BLaER1 treated with 17β-estradiol and CSF1 and Interleukin-3, amounts not matched to agents 10 nM and 100 nM (cell line): Measurements from ENCODE around the gene PBX1.
"Not testable (repeated sequence)": the region's sequence is repeated elsewhere in the genome, so short reads cannot be mapped to it uniquely, and the experiment has no call there.

ENCODE experiments used
- H3K27ac ChIP-seq, 11 experiments: shearing (Covaris generic); formaldehyde crosslinking; 2 replicates each; pipeline ENCODE4 v1.8.1; 2022
- H3K27me3 ChIP-seq, 11 experiments: shearing (Covaris generic); formaldehyde crosslinking; 2 replicates each; pipeline ENCODE4 v1.8.1; 2022
- H3K36me3 ChIP-seq, 11 experiments: shearing (Covaris generic); formaldehyde crosslinking; 2 replicates each; pipeline ENCODE4 v1.8.1; 2022
- H3K4me1 ChIP-seq, 10 experiments: shearing (Covaris generic); formaldehyde crosslinking; 2 replicates each; pipeline ENCODE4 v1.8.1; 2022
- H3K4me2 ChIP-seq, 11 experiments: shearing (Covaris generic); formaldehyde crosslinking; 2 replicates each; pipeline ENCODE4 v1.8.1; 2022
- H3K4me3 ChIP-seq, 10 experiments: shearing (Covaris generic); formaldehyde crosslinking; 2 replicates each; pipeline ENCODE4 v1.8.1; 2022
- H3K9ac ChIP-seq, 11 experiments: shearing (Covaris generic); formaldehyde crosslinking; 2 replicates each; pipeline ENCODE4 v1.8.1; 2022
- H3K9me3 ChIP-seq, 11 experiments: shearing (Covaris generic); formaldehyde crosslinking; replicated peaks in 1 of 11; 2 replicates each; pipeline ENCODE4 v1.8.1; 2022
- H4K20me1 ChIP-seq, 11 experiments: shearing (Covaris generic); formaldehyde crosslinking; 2 replicates each; pipeline ENCODE4 v1.8.1; 2022
- Cebpa-rat ChIP-seq, 11 experiments: shearing (Covaris generic); IDR thresholded peaks; 2 replicates each; pipeline ENCODE4 v1.8.1; 2022

The PBX1 gene

DNA sequence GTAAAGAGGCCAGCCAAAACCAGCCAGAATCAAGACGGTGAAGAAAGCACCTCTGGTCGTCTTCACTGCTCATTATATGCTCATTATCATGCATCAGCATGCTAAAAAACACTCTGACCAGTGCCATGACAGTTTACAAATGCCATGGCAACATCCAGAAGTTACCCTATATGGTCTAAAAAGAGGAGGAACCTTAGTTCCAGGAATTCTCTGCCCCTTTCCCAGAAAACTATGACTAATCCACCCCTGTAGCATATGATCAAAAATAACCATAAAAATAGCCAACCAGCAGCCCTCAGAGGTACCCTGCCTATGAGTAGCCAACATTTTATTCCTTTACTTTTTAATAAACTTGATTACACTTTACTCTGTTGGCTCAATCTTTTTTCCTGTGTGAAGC, 34.2 kb upstream of the PBX1 start:
- H3K27ac ChIP-seq = no peak overlapping the region
- TF ChIP-seq Cebpa-rat (IDR thresholded peaks at IDR 0.05) = no peak

DNA sequence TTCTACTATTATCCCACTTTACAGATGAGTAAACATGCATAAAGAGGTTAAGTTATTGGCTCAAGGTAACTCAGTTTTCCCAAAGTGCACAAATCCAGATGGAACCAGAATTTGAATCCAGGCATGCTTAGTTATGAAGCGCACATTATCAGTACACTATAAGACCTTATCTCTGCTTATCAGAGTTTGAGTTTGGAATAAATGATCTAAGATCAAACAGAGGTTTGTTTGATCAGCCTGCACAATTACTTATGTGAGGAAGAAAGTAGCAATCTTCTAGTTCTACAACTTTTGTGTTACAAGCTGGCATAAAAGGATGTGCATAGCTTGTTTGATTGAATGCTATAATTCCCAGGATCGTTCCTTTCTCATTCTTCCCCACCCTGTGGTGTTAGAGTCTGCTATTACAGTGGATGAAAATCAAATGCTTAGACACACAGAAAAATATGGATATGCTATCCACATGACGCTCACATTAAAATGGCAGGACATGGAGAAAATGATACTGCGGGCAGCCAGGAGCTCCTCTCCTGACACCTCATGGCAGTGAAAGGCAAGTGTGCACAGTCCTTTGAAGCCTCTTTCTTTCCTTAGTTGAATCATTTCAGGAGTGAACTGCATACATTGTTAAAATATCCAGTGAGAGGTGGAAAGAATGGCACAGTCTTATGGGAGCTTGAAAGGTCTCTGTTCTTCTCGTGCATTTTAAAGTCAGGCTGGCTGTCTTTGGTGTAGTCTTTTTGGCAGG, 23.9 kb upstream of the PBX1 start:
- H3K4me2 ChIP-seq = no peak overlapping the region
- H3K36me3 ChIP-seq = no peaks in the 10 kb centered on the region
- no peak overlapping the region for H3K9ac ChIP-seq
- H3K27ac ChIP-seq = no peak overlapping the region
- H3K4me3 ChIP-seq = no peak overlapping the region
- no peak for TF ChIP-seq Cebpa-rat (IDR thresholded peaks at IDR 0.05)
- H3K4me1 ChIP-seq = no peaks in the 10 kb centered on the region
- peaks cover 0 to 1% (median 0%) of the 10 kb centered on the region in 11 experiments; a peak in 3 of 22 replicates for H3K9me3 ChIP-seq
- H3K27me3 ChIP-seq = no peaks in the 10 kb centered on the region
- H4K20me1 ChIP-seq = no peaks in the 10 kb centered on the region

More for the DNA sequence above, 34.2 kb upstream of the PBX1 start:
- Histone ChIP-seq H3K9me3 (peaks cover 19 to 31% (median 24%) of the 10 kb centered on the region in 11 experiments), H3K4me1 (peaks cover 0 to 7% (median 0%) of the 10 kb centered on the region in 10 experiments; a peak in 2 of 20 replicates), H3K4me2 (peak overlapping the region in 1 of 11 experiments; percentile 32; a peak in 1 of 22 replicates), H3K27me3 (no peaks in the 10 kb centered on the region), H3K4me3 (no peak overlapping the region), H4K20me1 (no peaks in the 10 kb centered on the region), H3K9ac (no peak overlapping the region), H3K36me3 (no peaks in the 10 kb centered on the region)

DNA sequence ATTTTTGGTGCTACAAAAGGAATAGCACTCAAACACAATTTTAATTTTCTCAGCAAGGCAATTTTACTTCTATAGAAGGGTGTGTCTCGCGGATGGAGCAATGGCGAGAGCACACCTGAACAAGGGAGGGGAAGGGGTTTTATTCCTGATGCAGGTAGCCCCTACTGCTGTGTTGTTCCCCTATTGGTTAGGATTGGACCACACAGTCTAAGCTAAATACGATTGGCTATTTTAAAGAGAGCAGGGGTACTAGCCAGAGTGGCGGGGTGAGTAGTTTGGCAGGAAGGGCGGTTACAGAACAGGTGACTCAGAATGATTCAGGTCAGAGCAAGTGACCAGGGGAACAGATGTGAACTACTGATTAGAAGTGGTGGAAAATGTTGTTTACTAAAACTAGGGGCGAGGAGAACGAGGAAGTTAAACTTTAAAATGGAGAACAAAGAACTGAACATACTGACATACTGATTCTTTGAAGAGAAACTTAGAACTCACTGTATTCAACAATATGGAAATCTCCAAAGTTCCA, 6.5 kb upstream of the PBX1 start:
- H3K27me3 ChIP-seq, H3K27ac ChIP-seq, H4K20me1 ChIP-seq, H3K4me3 ChIP-seq, H3K9ac ChIP-seq, H3K4me2 ChIP-seq, H3K36me3 ChIP-seq, H3K4me1 ChIP-seq: not testable (repeated sequence)
- H3K9me3 ChIP-seq = peaks cover 35 to 43% (median 40%) of the 10 kb centered on the region in 11 experiments

DNA sequence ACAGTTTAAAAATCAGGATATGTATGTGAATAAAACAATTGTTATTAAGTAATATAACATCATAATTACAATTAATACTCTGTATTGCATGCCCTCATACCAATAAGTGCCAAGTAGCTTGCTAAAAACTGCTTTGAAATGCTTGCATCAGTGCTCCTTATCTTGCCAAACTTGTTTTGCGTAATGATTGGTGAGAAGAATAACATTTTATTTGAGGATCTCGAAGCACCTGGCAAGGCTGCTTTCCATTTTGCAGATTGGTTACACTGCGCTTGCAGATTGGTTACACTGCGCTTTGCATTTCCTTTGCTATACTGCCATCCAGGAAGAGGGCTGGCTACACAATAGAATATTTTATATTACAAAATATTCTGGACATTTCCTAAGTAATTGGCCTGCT, 1.7 kb upstream of the PBX1 start:
- peaks cover 0 to 23% (median 13%) of the 10 kb centered on the region in 11 experiments; a peak in 10 of 22 replicates for H4K20me1 ChIP-seq
- H3K4me1 ChIP-seq = peaks cover 0 to 8% (median 6%) of the 10 kb centered on the region in 10 experiments; a peak in 9 of 20 replicates
- TF ChIP-seq Cebpa-rat (IDR thresholded peaks at IDR 0.05) = no peak
- no peak overlapping the region for H3K27ac ChIP-seq
- no peak overlapping the region for H3K4me3 ChIP-seq
- H3K27me3 ChIP-seq = peaks cover 28 to 31% (median 30%) of the 10 kb centered on the region in 11 experiments
- no peak overlapping the region for H3K4me2 ChIP-seq
- no peak overlapping the region for H3K9ac ChIP-seq
- H3K9me3 ChIP-seq = peaks cover 12 to 16% (median 13%) of the 10 kb centered on the region in 11 experiments
- H3K36me3 ChIP-seq = no peaks in the 10 kb centered on the region

DNA sequence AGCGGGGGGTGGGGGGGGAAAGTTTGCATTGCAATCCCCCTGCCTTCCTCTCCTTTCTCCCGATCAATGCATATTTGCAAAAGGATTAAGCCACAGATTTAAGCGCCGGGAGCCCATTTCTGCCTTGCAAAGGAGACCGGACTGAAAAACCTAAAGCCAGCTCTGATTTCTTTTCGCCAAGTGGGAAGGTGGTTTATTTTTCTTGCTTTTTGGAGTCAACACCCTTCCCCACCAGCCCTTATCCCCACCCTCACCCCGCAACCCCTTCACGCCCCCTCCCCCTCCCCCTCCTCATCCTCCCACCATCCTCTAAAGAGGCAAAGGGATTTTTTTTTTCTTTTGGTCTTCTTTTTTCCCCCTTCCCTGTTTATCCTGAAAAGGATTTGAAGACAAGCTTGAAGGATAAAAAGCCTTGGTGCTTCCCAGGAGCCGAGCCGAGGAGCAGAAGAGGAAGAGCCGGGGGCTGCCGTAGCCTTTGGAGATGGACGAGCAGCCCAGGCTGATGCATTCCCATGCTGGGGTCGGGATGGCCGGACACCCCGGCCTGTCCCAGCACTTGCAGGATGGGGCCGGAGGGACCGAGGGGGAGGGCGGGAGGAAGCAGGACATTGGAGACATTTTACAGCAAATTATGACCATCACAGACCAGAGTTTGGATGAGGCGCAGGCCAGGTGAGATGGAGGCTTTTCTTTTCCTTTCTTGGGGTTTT, 513 bp downstream of the PBX1 start:
- H3K27me3 ChIP-seq = peaks cover 48 to 53% (median 53%) of the 10 kb centered on the region in 11 experiments
- H3K4me3 ChIP-seq = peak overlapping the region in 9 of 10 experiments; percentile 37 to 68 (median 51); a peak in 13 of 20 replicates
- peak overlapping the region in 9 of 11 experiments; percentile 44 to 91 (median 77); a peak in 12 of 22 replicates for H3K4me2 ChIP-seq
- H3K36me3 ChIP-seq = no peaks in the 10 kb centered on the region
- peaks cover 0 to 8% (median 6%) of the 10 kb centered on the region in 10 experiments; a peak in 9 of 20 replicates for H3K4me1 ChIP-seq
- H3K9me3 ChIP-seq = no peaks in the 10 kb centered on the region
- TF ChIP-seq Cebpa-rat (IDR thresholded peaks at IDR 0.05) = no peak
- peaks cover 0 to 30% (median 13%) of the 10 kb centered on the region in 11 experiments; a peak in 10 of 22 replicates for H4K20me1 ChIP-seq
- H3K9ac ChIP-seq = no peak overlapping the region
- H3K27ac ChIP-seq = no peak overlapping the region

DNA sequence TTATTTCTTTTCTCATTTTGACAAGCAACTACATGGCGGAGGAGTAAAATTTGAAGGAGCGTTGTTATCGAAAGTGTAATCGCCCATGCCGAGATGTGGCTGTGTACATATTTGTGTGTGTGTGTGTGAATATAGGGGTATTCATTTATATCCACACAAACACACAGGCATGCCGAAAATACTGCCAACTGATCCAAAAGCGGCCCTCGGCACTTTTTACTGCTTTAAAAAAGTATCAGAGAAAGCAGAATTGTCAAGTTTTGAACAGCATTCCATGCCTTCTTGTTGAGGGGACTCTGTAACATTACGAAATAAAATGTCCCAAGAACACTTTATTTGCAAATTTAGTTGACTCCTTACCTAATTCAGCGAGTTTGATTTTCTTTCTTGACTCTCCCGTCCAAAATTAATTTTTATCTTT, 1.1 kb downstream of the PBX1 start:
- H3K4me3 ChIP-seq = 0 out of 20 replicates have a peak overlapping the region, but pooled peaks of 1 of the 10 experiments have one; percentile 57

DNA sequence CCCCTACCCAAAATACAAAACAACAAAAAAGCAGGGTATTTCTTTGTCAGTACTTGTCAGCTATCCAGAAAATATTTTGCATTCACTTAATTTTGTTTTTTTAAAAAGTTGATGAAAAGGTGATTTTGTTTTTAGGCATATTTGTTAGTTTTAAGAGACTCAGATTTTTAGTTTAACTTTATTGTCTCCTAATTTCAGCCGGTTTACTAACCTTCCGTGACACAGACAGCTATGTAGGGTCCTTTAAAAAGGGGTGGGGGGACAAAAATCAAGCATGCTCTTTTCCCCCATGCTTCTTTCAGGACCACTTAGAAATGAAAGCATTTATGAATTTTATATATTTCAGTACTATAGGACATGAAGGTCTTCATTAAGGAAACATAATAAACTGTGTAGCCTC, 1.6 kb downstream of the PBX1 start:
- TF ChIP-seq Cebpa-rat (IDR thresholded peaks at IDR 0.05) = no peak
- no peaks in the 10 kb centered on the region for H3K9me3 ChIP-seq
- no peak overlapping the region for H3K4me3 ChIP-seq
- H3K4me2 ChIP-seq = no peak overlapping the region
- H3K4me1 ChIP-seq = peaks cover 0 to 8% (median 6%) of the 10 kb centered on the region in 10 experiments; a peak in 9 of 20 replicates
- no peak overlapping the region for H3K9ac ChIP-seq
- H3K27ac ChIP-seq = no peak overlapping the region
- peaks cover 0 to 30% (median 13%) of the 10 kb centered on the region in 11 experiments; a peak in 10 of 22 replicates for H4K20me1 ChIP-seq
- no peaks in the 10 kb centered on the region for H3K36me3 ChIP-seq
- H3K27me3 ChIP-seq = peaks cover 50 to 62% (median 53%) of the 10 kb centered on the region in 11 experiments

More for the DNA sequence above, 1.1 kb downstream of the PBX1 start:
- peaks cover 48 to 58% (median 53%) of the 10 kb centered on the region in 11 experiments for H3K27me3 ChIP-seq
- no peak overlapping the region for H3K27ac ChIP-seq
- peak overlapping the region in 4 of 11 experiments; percentile 44 to 91 (median 72); a peak in 6 of 22 replicates for H3K4me2 ChIP-seq
- H3K9me3 ChIP-seq = no peaks in the 10 kb centered on the region
- no peak overlapping the region for H3K9ac ChIP-seq
- H3K4me1 ChIP-seq = peaks cover 0 to 8% (median 6%) of the 10 kb centered on the region in 10 experiments; a peak in 9 of 20 replicates
- peaks cover 0 to 30% (median 13%) of the 10 kb centered on the region in 11 experiments; a peak in 10 of 22 replicates for H4K20me1 ChIP-seq
- H3K36me3 ChIP-seq = no peaks in the 10 kb centered on the region
- no peak for TF ChIP-seq Cebpa-rat (IDR thresholded peaks at IDR 0.05)

DNA sequence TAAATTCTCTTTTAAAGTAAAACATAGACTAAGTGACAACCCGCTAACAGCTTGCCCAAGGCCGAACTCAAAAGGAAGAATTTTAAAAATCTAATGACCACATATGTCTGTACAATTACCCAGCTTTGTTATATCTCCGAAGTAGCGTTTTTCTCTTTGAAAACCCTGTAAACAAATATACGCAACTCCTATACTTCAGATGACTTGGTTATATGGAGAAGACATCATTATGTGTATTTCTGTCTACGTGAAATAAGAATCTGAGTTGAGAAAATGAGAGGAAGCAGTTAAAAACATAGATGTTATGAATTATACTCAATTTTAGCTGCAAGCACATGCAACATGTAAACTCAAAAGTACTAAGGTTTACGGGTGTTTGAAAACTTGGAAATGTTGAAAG, 2.0 kb downstream of the PBX1 start:
- Histone ChIP-seq H3K27ac (no peak overlapping the region), H3K36me3 (no peaks in the 10 kb centered on the region), H3K27me3 (peaks cover 50 to 64% (median 53%) of the 10 kb centered on the region in 11 experiments), H3K4me3 (no peak overlapping the region), H4K20me1 (peaks cover 0 to 30% (median 13%) of the 10 kb centered on the region in 11 experiments; a peak in 10 of 22 replicates), H3K4me2 (no peak overlapping the region), H3K4me1 (peaks cover 0 to 8% (median 6%) of the 10 kb centered on the region in 10 experiments; a peak in 9 of 20 replicates), H3K9ac (no peak overlapping the region), H3K9me3 (no peaks in the 10 kb centered on the region)
- no peak for TF ChIP-seq Cebpa-rat (IDR thresholded peaks at IDR 0.05)

DNA sequence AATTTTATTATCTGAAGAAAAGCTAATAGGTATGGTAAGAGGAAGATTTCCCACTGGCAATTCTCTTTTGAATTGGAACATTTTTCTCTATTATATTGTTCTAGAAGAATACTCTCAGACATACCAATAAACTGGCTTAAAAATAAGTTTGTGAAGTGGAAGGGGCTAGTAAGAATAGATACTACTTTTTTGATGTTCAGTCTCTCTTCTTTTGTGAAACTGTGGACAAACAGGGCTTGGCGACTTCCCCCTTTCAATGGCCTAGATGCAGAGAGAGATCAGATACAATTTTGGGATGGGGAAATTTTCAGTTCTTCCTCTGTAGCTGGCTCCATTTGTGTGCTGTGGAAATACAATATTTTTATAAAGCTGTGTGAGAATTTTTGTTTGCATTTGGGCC, 2.5 kb downstream of the PBX1 start:
- peaks cover 50 to 64% (median 53%) of the 10 kb centered on the region in 11 experiments for H3K27me3 ChIP-seq
- H3K9me3 ChIP-seq = no peaks in the 10 kb centered on the region
- H3K27ac ChIP-seq = no peak overlapping the region
- H4K20me1 ChIP-seq = peaks cover 0 to 30% (median 13%) of the 10 kb centered on the region in 11 experiments; a peak in 10 of 22 replicates
- H3K9ac ChIP-seq = no peak overlapping the region
- H3K4me2 ChIP-seq = no peak overlapping the region
- H3K4me3 ChIP-seq = no peak overlapping the region
- TF ChIP-seq Cebpa-rat (IDR thresholded peaks at IDR 0.05) = no peak
- H3K4me1 ChIP-seq = peaks cover 0 to 8% (median 6%) of the 10 kb centered on the region in 10 experiments; a peak in 9 of 20 replicates
- H3K36me3 ChIP-seq = no peaks in the 10 kb centered on the region
